ENCODE data around the gene RBL1. TPM values are rescaled to one million over a fixed set of nuclear protein-coding genes. Genes with fewer than 3 reads are reported as not detected.

Gene RBL1
- total RNA-seq, 1 donor from 2014 or later = 3.4 TPM

- Mint-ChIP-seq H3K9me3 (ENCODE audit: unreplicated experiment) (peaks cover 9% of the 10 kb centered on the region), H3K27me3 (ENCODE audit: low read depth, unreplicated experiment) (no peaks in the 10 kb centered on the region), H3K4me1 (ENCODE audit: low read depth, unreplicated experiment) (no peaks in the 10 kb centered on the region), H3K4me3 (ENCODE audit: unreplicated experiment) (no peak overlapping the region), H3K36me3 (ENCODE audit: low read depth, unreplicated experiment) (no peaks in the 10 kb centered on the region), H3K27ac (ENCODE audit: unreplicated experiment) (no peak overlapping the region)
- FAIRE-seq = no peak
- Histone ChIP-seq H4K20me1 (ENCODE audit: insufficient read depth, low read length) (no peaks in the 10 kb centered on the region), H3K9me3 (ENCODE audit: insufficient read depth, low read depth, low read length) (no peaks in the 10 kb centered on the region), H3K4me1 (ENCODE audit: insufficient read depth, low read length) (no peaks in the 10 kb centered on the region), H3K36me3 (ENCODE audit: insufficient read depth, low read length) (no peaks in the 10 kb centered on the region), H2AFZ (ENCODE audit: low read depth, low read length) (peak overlapping the region; percentile 38), H3K4me2 (ENCODE audit: low read length) (no peak overlapping the region), H3K9ac (ENCODE audit: low read length) (no peak overlapping the region), H3K27ac (ENCODE audit: low read depth, low read length) (no peak overlapping the region), H3K27me3 (ENCODE audit: insufficient read depth, low read length) (no peaks in the 10 kb centered on the region), H3K4me3 (ENCODE audit: insufficient read depth, low read depth, low read length) (no peak overlapping the region), H3K79me2 (ENCODE audit: insufficient read depth, low read length) (no peaks in the 10 kb centered on the region)
- DNase-seq (ENCODE audit: low read depth) = peak; percentile 16
- no peak for TF ChIP-seq CTCF (IDR thresholded peaks at IDR 0.05; ENCODE audit: insufficient read depth, low read depth, low read length)
- no peak for TF ChIP-seq EZH2 (IDR thresholded peaks at IDR 0.05; ENCODE audit: insufficient read depth, low read length)
Measured at GRCh38 chr20:36988494-36988966, 107.3 kb downstream of the RBL1 start.

DNA sequence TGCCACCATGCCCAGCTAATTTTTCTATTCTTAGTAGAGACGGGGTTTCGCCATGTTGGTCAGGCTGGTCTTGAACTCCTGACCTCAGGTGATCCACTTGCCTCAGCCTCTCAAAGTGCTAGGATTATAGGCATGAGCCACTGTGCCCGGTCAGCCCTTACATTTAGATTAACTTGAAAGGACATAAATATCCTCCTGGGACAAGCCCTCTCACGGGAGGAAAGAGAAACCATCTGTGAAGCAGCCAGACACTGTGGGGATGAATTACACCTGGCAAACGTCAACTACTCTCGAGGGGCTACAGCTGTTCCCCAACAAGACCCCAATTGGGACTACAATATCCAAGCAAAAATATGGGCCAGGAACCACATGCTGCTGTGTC lies 111.5 kb downstream of the RBL1 start:
- Histone ChIP-seq H3K4me2 (ENCODE audit: low read length) (no peak overlapping the region), H3K9me3 (ENCODE audit: insufficient read depth, low read depth, low read length) (no peaks in the 10 kb centered on the region), H2AFZ (ENCODE audit: low read depth, low read length) (no peak overlapping the region), H3K4me3 (ENCODE audit: insufficient read depth, low read depth, low read length) (no peak overlapping the region), H3K4me1 (ENCODE audit: insufficient read depth, low read length) (no peaks in the 10 kb centered on the region), H3K27ac (ENCODE audit: low read depth, low read length) (no peak overlapping the region), H3K9ac (ENCODE audit: low read length) (no peak overlapping the region), H3K36me3 (ENCODE audit: insufficient read depth, low read length) (no peaks in the 10 kb centered on the region), H3K79me2 (ENCODE audit: insufficient read depth, low read length) (no peaks in the 10 kb centered on the region), H4K20me1 (ENCODE audit: insufficient read depth, low read length) (no peaks in the 10 kb centered on the region), H3K27me3 (ENCODE audit: insufficient read depth, low read length) (no peaks in the 10 kb centered on the region)
- DNase-seq (ENCODE audit: low read depth) (no peak), FAIRE-seq (no peak)
- no peak for TF ChIP-seq EZH2 (IDR thresholded peaks at IDR 0.05; ENCODE audit: insufficient read depth, low read length)
- TF ChIP-seq CTCF (IDR thresholded peaks at IDR 0.05; ENCODE audit: insufficient read depth, low read depth, low read length) = no peak
- Mint-ChIP-seq H3K36me3 (ENCODE audit: low read depth, unreplicated experiment) (no peaks in the 10 kb centered on the region), H3K4me1 (ENCODE audit: low read depth, unreplicated experiment) (no peaks in the 10 kb centered on the region), H3K4me3 (ENCODE audit: unreplicated experiment) (no peak overlapping the region), H3K27me3 (ENCODE audit: low read depth, unreplicated experiment) (no peaks in the 10 kb centered on the region), H3K9me3 (ENCODE audit: unreplicated experiment) (peaks cover 4% of the 10 kb centered on the region), H3K27ac (ENCODE audit: unreplicated experiment) (no peak overlapping the region)

DNA sequence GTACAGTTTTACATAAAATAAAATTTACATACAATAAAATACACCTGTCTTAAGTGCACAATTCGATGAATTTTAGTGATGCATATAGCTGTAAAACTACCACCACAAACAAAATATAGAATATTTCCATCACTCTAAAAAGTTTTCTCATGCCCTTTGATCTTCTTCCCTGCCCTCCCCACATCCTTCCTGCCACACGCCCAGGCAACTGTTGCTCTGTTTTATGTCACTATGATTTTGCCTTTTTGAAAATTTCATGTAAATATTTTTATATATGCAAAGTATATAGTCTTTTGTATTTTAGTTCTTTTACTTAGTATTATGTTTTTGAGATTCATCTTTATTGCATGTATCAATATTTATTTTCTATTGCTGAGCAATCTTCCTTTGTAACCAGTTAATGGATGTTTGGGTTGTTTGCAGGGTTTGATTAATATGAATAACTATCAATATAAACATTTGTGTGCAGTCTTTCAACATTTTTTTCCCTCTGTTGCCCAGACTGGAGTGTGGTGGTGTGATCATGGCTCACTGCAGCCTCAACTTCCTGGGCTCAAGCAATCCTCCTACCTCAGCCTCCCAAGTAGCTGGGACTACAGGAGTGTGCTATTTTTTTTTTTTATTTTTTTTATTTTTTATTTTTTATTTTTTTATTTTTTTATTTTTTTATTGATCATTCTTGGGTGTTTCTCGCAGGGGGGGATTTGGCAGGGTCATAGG lies 120.5 kb downstream of the RBL1 start:
- DNase-seq (ENCODE audit: low read depth) (no peak), FAIRE-seq (no peak)
- Histone ChIP-seq H3K36me3 (ENCODE audit: insufficient read depth, low read length) (no peaks in the 10 kb centered on the region), H3K4me3 (ENCODE audit: insufficient read depth, low read depth, low read length) (no peak overlapping the region), H3K27me3 (ENCODE audit: insufficient read depth, low read length) (no peaks in the 10 kb centered on the region), H3K9me3 (ENCODE audit: insufficient read depth, low read depth, low read length) (no peaks in the 10 kb centered on the region), H3K27ac (ENCODE audit: low read depth, low read length) (no peak overlapping the region), H4K20me1 (ENCODE audit: insufficient read depth, low read length) (no peaks in the 10 kb centered on the region), H2AFZ (ENCODE audit: low read depth, low read length) (no peak overlapping the region), H3K79me2 (ENCODE audit: insufficient read depth, low read length) (no peaks in the 10 kb centered on the region), H3K9ac (ENCODE audit: low read length) (no peak overlapping the region), H3K4me1 (ENCODE audit: insufficient read depth, low read length) (no peaks in the 10 kb centered on the region), H3K4me2 (ENCODE audit: low read length) (no peak overlapping the region)
- no peak overlapping the region for H3K4me3 Mint-ChIP-seq (ENCODE audit: unreplicated experiment)
- no peak overlapping the region for H3K27ac Mint-ChIP-seq (ENCODE audit: unreplicated experiment)
- H3K4me1 Mint-ChIP-seq (ENCODE audit: low read depth, unreplicated experiment) = no peaks in the 10 kb centered on the region
- H3K36me3 Mint-ChIP-seq (ENCODE audit: low read depth, unreplicated experiment) = no peaks in the 10 kb centered on the region
- no peaks in the 10 kb centered on the region for H3K27me3 Mint-ChIP-seq (ENCODE audit: low read depth, unreplicated experiment)
- peaks cover under 1% of the 10 kb centered on the region for H3K9me3 Mint-ChIP-seq (ENCODE audit: unreplicated experiment)
- TF ChIP-seq CTCF (IDR thresholded peaks at IDR 0.05; ENCODE audit: insufficient read depth, low read depth, low read length) (no peak), EZH2 (IDR thresholded peaks at IDR 0.05; ENCODE audit: insufficient read depth, low read length) (no peak)

All from astrocyte (in vitro differentiated cells and primary cell).